Neuronal stem cell (in vitro differentiated cells): ENCODE data around the gene CNOT11.
A peak's percentile ranks its signal among the peaks of the same experiment; 100 is the strongest.

Experiments used
- DNase-seq: peaks from one replicate; pipeline ENCODE4 v3.0.0-alpha.2; 2013; ENCODE audit warnings: low spot score
- H2AFZ ChIP-seq: one replicate; pipeline ENCODE4 v1.6.1; 2013; ENCODE audit warnings: mild to moderate bottlenecking, low read length, inconsistent platforms
- H2AK5ac ChIP-seq: 2 replicates; pipeline ENCODE4 v1.6.1; 2013; ENCODE audit warnings: low read depth, mild to moderate bottlenecking, inconsistent platforms, low read length, moderate library complexity, mixed read lengths
- H2BK120ac ChIP-seq: 2 replicates; pipeline ENCODE4 v1.6.1; 2013; ENCODE audit warnings: low read depth, mild to moderate bottlenecking, inconsistent platforms, low read length, moderate library complexity, mixed read lengths
- H2BK12ac ChIP-seq: one replicate; pipeline ENCODE4 v1.6.1; 2013; ENCODE audit warnings: low read length, inconsistent platforms
- H2BK15ac ChIP-seq: 2 replicates; pipeline ENCODE4 v1.6.1; 2013; ENCODE audit warnings: mild to moderate bottlenecking, low read length, inconsistent platforms, mixed read lengths
- H2BK5ac ChIP-seq: one replicate; pipeline ENCODE4 v1.6.1; 2013; ENCODE audit warnings: inconsistent platforms, mild to moderate bottlenecking, low read length, moderate library complexity
- H3K14ac ChIP-seq: one replicate; pipeline ENCODE4 v1.6.1; 2013; ENCODE audit warnings: low read length, inconsistent platforms
- H3K18ac ChIP-seq: 2 replicates; pipeline ENCODE4 v1.6.1; 2013; ENCODE audit warnings: low read length, inconsistent platforms
- H3K23ac ChIP-seq: 2 replicates; pipeline ENCODE4 v1.6.1; 2013; ENCODE audit warnings: low read depth, mild to moderate bottlenecking, mixed read lengths, low read length, inconsistent platforms; ENCODE audit not compliant: poor library complexity
- H3K27ac ChIP-seq: replicated peaks from 3 replicates; pipeline ENCODE4 v1.5.1; 2013; ENCODE audit warnings: low read length, inconsistent platforms
- H3K27me3 ChIP-seq, 3 experiments: 2 replicates each; pipeline ENCODE4 v1.6.1; 2013; ENCODE audit warnings: low read length in 3 of 3, mild to moderate bottlenecking in 2 of 3, inconsistent platforms in 1 of 3, low read depth in 1 of 3, mixed read lengths in 1 of 3, moderate library complexity in 1 of 3; ENCODE audit not compliant: control insufficient read depth in 3 of 3, insufficient read depth in 3 of 3
- H3K36me3 ChIP-seq, 2 donors: replicated peaks in 1 of 2; 2 replicates each; pipeline ENCODE4 v1.6.1; 2013; ENCODE audit warnings: low read length in 2 of 2; ENCODE audit not compliant: control insufficient read depth in 2 of 2, insufficient read depth in 2 of 2
- H3K4ac ChIP-seq: 2 replicates; pipeline ENCODE4 v1.6.1; 2013; ENCODE audit warnings: inconsistent platforms, mild to moderate bottlenecking, low read length, moderate library complexity
- H3K4me1 ChIP-seq, 2 donors: 1 replicate in 1 of 2; 2 replicates in 1 of 2; pipeline ENCODE4 v1.6.1; 2013; ENCODE audit warnings: low read length in 2 of 2, low read depth in 1 of 2; ENCODE audit not compliant: control insufficient read depth in 2 of 2, insufficient read depth in 1 of 2
- H3K4me2 ChIP-seq: one replicate; pipeline ENCODE4 v1.6.1; 2013; ENCODE audit warnings: mild to moderate bottlenecking, low read length, inconsistent platforms; ENCODE audit not compliant: insufficient read depth, poor library complexity, severe bottlenecking
- H3K4me3 ChIP-seq, 2 donors: 2 replicates each; pipeline ENCODE4 v1.5.1; 2013; ENCODE audit warnings: low read length in 2 of 2, mild to moderate bottlenecking in 2 of 2, inconsistent platforms in 1 of 2, moderate library complexity in 1 of 2
- H3K79me1 ChIP-seq: one replicate; pipeline ENCODE4 v1.6.1; 2013; ENCODE audit warnings: low read depth, mild to moderate bottlenecking, inconsistent platforms, low read length, moderate library complexity
- H3K9ac ChIP-seq: one replicate; pipeline ENCODE4 v1.6.1; 2013; ENCODE audit warnings: mild to moderate bottlenecking, low read depth, low read length, inconsistent platforms; ENCODE audit not compliant: poor library complexity
- H3K9me3 ChIP-seq, 2 donors: replicated peaks in 1 of 2; 2 replicates each; pipeline versions ENCODE3 to v1.6.1; 2013; ENCODE audit warnings: low read length in 2 of 2, mild to moderate bottlenecking in 2 of 2, inconsistent platforms in 1 of 2, low read depth in 1 of 2, mixed read lengths in 1 of 2, moderate library complexity in 1 of 2; ENCODE audit not compliant: control insufficient read depth in 2 of 2, insufficient read depth in 1 of 2
- H4K8ac ChIP-seq: one replicate; pipeline ENCODE4 v1.6.1; 2013; ENCODE audit warnings: low read depth, mild to moderate bottlenecking, inconsistent platforms, low read length, moderate library complexity
- H4K91ac ChIP-seq: one replicate; pipeline ENCODE4 v1.6.1; 2013; ENCODE audit warnings: low read length, low read depth, mild to moderate bottlenecking, inconsistent platforms; ENCODE audit not compliant: poor library complexity
- WGBS, 2 donors: extraction: QIAGEN DNeasy Blood & Tissue Kit; methylation state at CpG; one replicate each; pipeline ENCODE4 v1.1.7; 2013; ENCODE audit warnings: missing lambda C conversion rate in 2 of 2, mixed read lengths in 1 of 2; ENCODE audit not compliant: insufficient read length in 2 of 2, insufficient replicate concordance in 1 of 2; ENCODE audit errors: extremely low coverage in 2 of 2; 5-methylcytosine and 5-hydroxymethylcytosine counted together

Gene CNOT11

DNA sequence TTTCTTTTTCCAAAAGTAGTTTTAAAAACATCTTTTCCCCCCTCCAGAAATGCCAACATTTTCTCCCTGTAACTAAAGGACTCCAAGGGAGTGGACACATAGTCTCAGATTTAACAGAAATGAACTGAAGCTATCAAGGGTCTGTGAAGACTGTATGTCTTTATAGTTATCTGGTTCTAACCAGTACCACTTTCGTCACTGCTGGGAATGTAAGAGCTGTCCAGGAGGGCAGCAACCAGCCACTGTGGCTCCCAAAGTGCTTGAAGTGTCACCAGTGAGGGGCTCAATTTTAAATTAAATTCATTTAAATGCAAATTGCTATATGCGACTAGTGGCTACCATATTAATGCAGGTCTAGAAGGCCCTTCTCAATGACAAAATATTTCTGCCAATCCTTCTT is 40.9 kb downstream of the CNOT11 start:
- Histone ChIP-seq H3K9ac (no peak overlapping the region), H3K4me1 (no peaks in the 10 kb centered on the region), H2AK5ac (no peak overlapping the region), H4K91ac (no peak overlapping the region), H3K23ac (no peak overlapping the region), H4K8ac (no peak overlapping the region), H3K4me3 (no peak overlapping the region), H2BK15ac (no peak overlapping the region), H3K27me3 (no peaks in the 10 kb centered on the region), H2AFZ (no peak overlapping the region), H3K4ac (no peak overlapping the region), H2BK5ac (no peak overlapping the region), H3K14ac (no peak overlapping the region), H3K9me3 (no peaks in the 10 kb centered on the region), H3K27ac (no peak overlapping the region), H2BK120ac (no peak overlapping the region), H3K18ac (no peak overlapping the region), H3K4me2 (no peak overlapping the region), H3K79me1 (no peaks in the 10 kb centered on the region), H3K36me3 (peaks cover 2 to 39% of the 10 kb centered on the region in 2 donors), H2BK12ac (no peak overlapping the region)
- no CpG with 5 or more reads among the region's 2 CpGs for WGBS, 2 donors
- DNase-seq, result no peak

- Histone ChIP-seq H3K4me1 (no peaks in the 10 kb centered on the region), H3K4me3 (no peak overlapping the region), H4K8ac (no peak overlapping the region), H3K18ac (no peak overlapping the region), H3K27ac (no peak overlapping the region), H2BK12ac (no peak overlapping the region), H2AFZ (no peak overlapping the region), H2BK5ac (no peak overlapping the region), H2AK5ac (no peak overlapping the region), H4K91ac (no peak overlapping the region), H3K4ac (no peak overlapping the region), H3K36me3 (peaks cover 2 to 33% of the 10 kb centered on the region in 2 donors), H3K79me1 (no peaks in the 10 kb centered on the region), H2BK15ac (no peak overlapping the region), H3K27me3 (no peaks in the 10 kb centered on the region), H3K23ac (no peak overlapping the region), H2BK120ac (no peak overlapping the region), H3K14ac (no peak overlapping the region), H3K9me3 (no peaks in the 10 kb centered on the region), H3K4me2 (no peak overlapping the region), H3K9ac (no peak overlapping the region)
- no CpG with 5 or more reads among the region's 6 CpGs for WGBS, 2 donors
- DNase-seq, result no peak
Observed at GRCh38 chr2:101294861-101295260, 42.2 kb downstream of the CNOT11 start.

DNA sequence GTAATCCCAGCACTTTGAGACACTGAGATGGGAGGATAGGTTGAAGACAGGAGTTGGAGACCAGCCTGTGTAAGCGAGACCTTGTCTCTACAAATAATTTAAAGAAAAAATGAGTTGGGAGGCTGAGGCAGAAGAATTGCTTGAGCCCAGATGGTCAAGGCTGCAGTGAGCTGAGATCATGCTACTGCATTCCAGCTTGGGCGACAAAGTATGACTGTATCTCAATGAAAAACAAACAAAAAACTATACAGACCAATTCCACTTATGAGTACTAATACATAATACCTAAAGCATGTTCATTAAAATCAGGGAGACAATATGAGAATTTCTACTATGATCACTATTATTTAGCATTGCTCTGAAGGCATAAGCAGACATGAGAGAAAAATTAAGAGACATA is 43.2 kb downstream of the CNOT11 start:
- Histone ChIP-seq H3K14ac (no peak overlapping the region), H2AFZ (no peak overlapping the region), H2BK12ac (no peak overlapping the region), H3K9me3 (no peaks in the 10 kb centered on the region), H4K91ac (no peak overlapping the region), H2BK120ac (no peak overlapping the region), H2BK5ac (no peak overlapping the region), H3K23ac (no peak overlapping the region), H3K4me1 (no peaks in the 10 kb centered on the region), H2AK5ac (no peak overlapping the region), H3K9ac (no peak overlapping the region), H3K4me2 (no peak overlapping the region), H3K18ac (no peak overlapping the region), H4K8ac (peak overlapping the region; percentile 70), H3K79me1 (no peaks in the 10 kb centered on the region), H3K27ac (no peak overlapping the region), H3K36me3 (peaks cover 2 to 33% of the 10 kb centered on the region in 2 donors), H3K4ac (no peak overlapping the region), H3K27me3 (no peaks in the 10 kb centered on the region), H3K4me3 (no peak overlapping the region), H2BK15ac (no peak overlapping the region)
- WGBS, 2 donors, result no CpG with 5 or more reads among the region's 2 CpGs
- DNase-seq, result no peak

DNA sequence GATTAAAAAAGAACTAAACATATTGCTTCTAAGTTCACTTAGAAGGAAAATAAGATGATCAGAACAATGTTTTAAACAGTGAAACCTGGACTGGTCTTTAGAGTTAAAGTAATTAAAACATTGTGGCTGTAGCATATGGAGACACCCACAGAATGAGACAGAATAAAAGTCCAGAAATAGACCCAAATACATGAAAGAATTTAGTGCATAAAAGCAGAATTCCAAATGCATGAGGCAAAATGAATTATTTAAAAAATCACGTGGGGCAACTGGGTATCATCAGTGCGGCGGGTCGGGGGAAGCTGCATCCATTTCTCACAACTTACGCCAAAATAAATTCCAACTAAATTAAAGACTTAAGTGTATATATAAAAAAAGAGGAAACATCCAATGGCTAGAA is 43.7 kb downstream of the CNOT11 start:
- Histone ChIP-seq H3K36me3 (peaks cover 2 to 33% of the 10 kb centered on the region in 2 donors), H3K14ac (no peak overlapping the region), H3K27me3 (no peaks in the 10 kb centered on the region), H3K79me1 (no peaks in the 10 kb centered on the region), H2AK5ac (no peak overlapping the region), H3K9ac (no peak overlapping the region), H2BK12ac (no peak overlapping the region), H3K23ac (no peak overlapping the region), H4K91ac (no peak overlapping the region), H3K27ac (no peak overlapping the region), H2BK120ac (no peak overlapping the region), H2BK15ac (no peak overlapping the region), H3K4me1 (no peaks in the 10 kb centered on the region), H3K4ac (no peak overlapping the region), H2AFZ (no peak overlapping the region), H3K4me2 (no peak overlapping the region), H3K4me3 (no peak overlapping the region), H4K8ac (no peak overlapping the region), H3K18ac (no peak overlapping the region), H2BK5ac (no peak overlapping the region), H3K9me3 (no peaks in the 10 kb centered on the region)
- WGBS, 2 donors, result no CpG with 5 or more reads among the region's 5 CpGs
- DNase-seq, result no peak
